PFSK-1 (cell line): ENCODE results near the gene FAM118B.

ENCODE experiments used
- FOXP2 ChIP-seq: optimal IDR thresholded peaks from 2 replicates; pipeline ENCODE3; 2011; ENCODE audit warnings: borderline replicate concordance, control low read depth, inconsistent platforms; ENCODE audit not compliant: insufficient read depth; ENCODE audit errors: extremely low read length, extremely low read depth
- POLR2AphosphoS5 ChIP-seq: IDR thresholded peaks from 2 replicates; pipeline ENCODE4 v1.6.1; 2012; ENCODE audit warnings: low read depth, mild to moderate bottlenecking, control low read depth, low read length, moderate library complexity
- REST ChIP-seq, 2 experiments: IDR thresholded peaks; 2 replicates each; pipeline versions ENCODE4 v1.6.1 to v1.8.0; 2011 to 2012; ENCODE audit warnings: low read depth in 2 of 2, low read length in 2 of 2, control low read depth in 1 of 2, inconsistent platforms in 1 of 2, mild to moderate bottlenecking in 1 of 2, moderate library complexity in 1 of 2; ENCODE audit not compliant: insufficient read depth in 1 of 2
- SIN3A ChIP-seq: IDR thresholded peaks from 2 replicates; pipeline ENCODE4 v1.6.1; 2012; ENCODE audit warnings: mild to moderate bottlenecking, low read length, moderate library complexity, borderline replicate concordance; ENCODE audit not compliant: insufficient read depth
- TAF1 ChIP-seq: IDR thresholded peaks from 2 replicates; pipeline ENCODE4 v1.6.1; 2012; ENCODE audit warnings: low read length, control low read depth, borderline replicate concordance; ENCODE audit not compliant: insufficient read depth

The FAM118B gene

DNA sequence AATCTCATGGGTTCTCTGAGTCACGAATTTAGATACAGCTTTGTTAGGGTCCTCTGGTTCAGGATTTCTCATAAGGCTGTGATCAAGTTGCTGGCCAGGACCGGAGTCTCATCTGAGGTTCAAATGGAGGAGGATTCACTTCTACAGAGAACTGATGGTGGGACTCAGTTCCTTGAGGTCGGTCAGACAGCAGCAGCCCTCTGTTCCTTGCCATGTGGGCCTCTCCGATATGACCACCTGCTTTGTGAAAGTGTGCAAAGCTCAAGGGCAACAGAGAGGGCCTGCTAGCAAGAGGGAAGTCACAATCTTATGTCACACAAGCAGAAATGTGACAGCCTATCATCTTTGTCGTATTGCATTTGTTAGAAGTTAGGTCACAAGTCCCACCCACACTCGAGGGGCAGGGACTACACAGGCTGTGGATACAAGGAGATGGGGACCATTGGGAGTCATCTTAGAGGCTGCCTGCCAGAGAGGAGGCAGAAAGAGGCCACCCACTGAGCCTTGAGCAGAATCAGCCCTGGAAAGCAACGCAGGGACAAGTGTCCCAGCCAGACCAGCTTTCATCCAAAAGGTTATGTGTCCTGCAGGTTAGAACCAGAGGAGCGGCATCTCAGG, 34.6 kb upstream of the FAM118B start:
- no peak for TF ChIP-seq FOXP2
- TF ChIP-seq POLR2AphosphoS5 = no peak
- TF ChIP-seq REST (IDR thresholded peaks at IDR 0.05; ENCODE audit: insufficient read depth in 1 of 2, low read depth in 2 of 2, low read length in 2 of 2) = no peak

DNA sequence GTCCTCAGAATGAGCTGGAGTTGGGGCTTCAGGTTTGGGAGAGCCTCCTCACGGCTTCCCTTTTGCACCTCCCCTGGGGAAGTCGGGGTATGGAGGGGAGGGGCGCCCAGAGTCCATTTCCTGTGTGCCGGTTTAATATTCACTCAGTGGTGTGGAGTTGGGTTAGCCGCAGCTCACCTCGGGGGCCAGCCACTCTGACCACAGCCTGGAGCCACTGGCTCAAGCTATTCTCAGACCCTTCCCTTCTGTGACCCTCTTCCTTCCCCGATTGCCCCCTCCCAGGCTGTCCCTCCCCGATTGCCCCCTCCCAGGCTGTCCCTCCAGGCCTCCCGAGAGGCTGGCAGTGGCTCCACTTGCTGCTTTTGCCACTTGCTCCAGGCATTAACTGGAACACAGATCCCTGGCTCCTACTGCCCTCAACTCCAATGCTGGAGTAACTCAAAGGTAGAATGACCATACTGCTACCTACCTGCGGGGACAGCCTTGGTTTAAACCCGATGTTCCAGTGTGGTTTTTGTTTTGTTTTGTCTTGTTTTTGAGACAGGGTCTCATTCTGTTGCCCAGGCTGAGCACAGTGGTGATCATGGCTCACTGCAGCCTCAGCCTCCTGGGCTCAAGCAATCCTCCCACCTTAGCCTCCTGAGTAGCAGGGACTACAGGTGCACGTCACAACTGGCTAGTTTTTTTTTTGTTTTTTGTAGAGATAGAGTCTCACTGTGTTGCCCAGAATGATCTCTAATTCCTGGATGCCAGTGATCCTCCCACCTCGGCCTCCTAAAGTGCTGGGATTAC, 29.4 kb upstream of the FAM118B start:
- TF ChIP-seq REST (IDR thresholded peaks at IDR 0.05; ENCODE audit: insufficient read depth in 1 of 2, low read depth in 2 of 2, low read length in 2 of 2) (no peak), FOXP2 (no peak), TAF1 (no peak), POLR2AphosphoS5 (no peak), SIN3A (no peak)

- TF ChIP-seq FOXP2 (no peak), REST (IDR thresholded peaks at IDR 0.05; ENCODE audit: insufficient read depth in 1 of 2, low read depth in 2 of 2, low read length in 2 of 2) (no peak), SIN3A (no peak)
These were observed 28.7 kb upstream of the FAM118B start for GRCh38 chr11:126182787-126183445.

GRCh38 chr11:126185259-126186024, 26.1 kb upstream of the FAM118B start:
- TF ChIP-seq POLR2AphosphoS5 = no peak
- no peak for TF ChIP-seq SIN3A
- TF ChIP-seq REST (IDR thresholded peaks at IDR 0.05; ENCODE audit: insufficient read depth in 1 of 2, low read depth in 2 of 2, low read length in 2 of 2) = no peak
- no peak for TF ChIP-seq FOXP2
- no peak for TF ChIP-seq TAF1
